Keratinocyte (primary cell): Measurements from ENCODE around the gene CYP46A1. TPM values are rescaled to one million over a fixed set of nuclear protein-coding genes. Genes with fewer than 3 reads are reported as not detected.

Experiments
- DNase-seq: peaks from one replicate; pipeline ENCODE4 v3.0.0-alpha.2; 2011; ENCODE audit warnings: low read depth, missing footprints, low spot score
- FAIRE-seq: peaks from 2 replicates; lab custom pipeline; 2011; peaks lifted over from hg19 to GRCh38; lab: Jason Lieb, UNC
- H2AFZ ChIP-seq: 2 replicates; pipeline ENCODE4 v1.6.0; 2012; ENCODE audit warnings: low read length, control low read depth, inconsistent platforms; ENCODE audit not compliant: control insufficient read depth
- H3K27ac ChIP-seq: 2 replicates; pipeline ENCODE4 v1.5.1; 2011; ENCODE audit warnings: low read length; ENCODE audit not compliant: control insufficient read depth, insufficient read depth
- H3K27me3 ChIP-seq: 3 replicates; pipeline ENCODE4 v1.6.0; 2011; ENCODE audit warnings: low read length; ENCODE audit not compliant: control insufficient read depth, insufficient read depth; ENCODE audit errors: extremely low read depth
- H3K36me3 ChIP-seq, 2 experiments: 2 replicates in 1 of 2; 3 replicates in 1 of 2; pipeline ENCODE4 v1.5.1; 2011; ENCODE audit warnings: low read length in 2 of 2, mild to moderate bottlenecking in 1 of 2; ENCODE audit not compliant: control insufficient read depth in 2 of 2, insufficient read depth in 2 of 2; ENCODE audit errors: extremely low read depth in 1 of 2
- H3K4me1 ChIP-seq: 3 replicates; pipeline ENCODE4 v1.5.1; 2011; ENCODE audit warnings: low read length; ENCODE audit not compliant: control insufficient read depth, insufficient read depth; ENCODE audit errors: extremely low read depth
- H3K4me2 ChIP-seq: 3 replicates; pipeline ENCODE4 v1.6.0; 2011; ENCODE audit warnings: low read depth, low read length; ENCODE audit not compliant: control insufficient read depth, insufficient read depth; ENCODE audit errors: extremely low read depth
- H3K4me3 ChIP-seq, 3 experiments: fragments of 200-600 bp in 1 of 3; sonication (generic) in 1 of 3; 2 replicates in 2 of 3; 3 replicates in 1 of 3; pipeline ENCODE4 v1.5.1; 2011 to 2016; ENCODE audit warnings: low read length in 3 of 3, mild to moderate bottlenecking in 3 of 3, control low read depth in 2 of 3, inconsistent platforms in 1 of 3, low read depth in 1 of 3, mixed read lengths in 1 of 3, mixed run types in 1 of 3, moderate library complexity in 1 of 3; ENCODE audit not compliant: control insufficient read depth in 2 of 3, insufficient read depth in 2 of 3; ENCODE audit errors: extremely low read depth in 1 of 3
- H3K79me2 ChIP-seq: 2 replicates; pipeline ENCODE4 v1.6.0; 2012; ENCODE audit warnings: low read length; ENCODE audit not compliant: control insufficient read depth, insufficient read depth
- H3K9ac ChIP-seq: 3 replicates; pipeline ENCODE4 v1.6.0; 2011; ENCODE audit warnings: low read length; ENCODE audit not compliant: control insufficient read depth, insufficient read depth; ENCODE audit errors: extremely low read depth
- H3K9me1 ChIP-seq: 3 replicates; pipeline ENCODE4 v1.6.0; 2011; ENCODE audit warnings: low read length; ENCODE audit not compliant: control insufficient read depth, insufficient read depth; ENCODE audit errors: extremely low read depth
- H3K9me3 ChIP-seq: 2 replicates; pipeline ENCODE4 v1.5.1; 2012; ENCODE audit warnings: low read depth, low read length; ENCODE audit not compliant: control insufficient read depth
- H4K20me1 ChIP-seq: 3 replicates; pipeline ENCODE4 v1.6.0; 2011; ENCODE audit warnings: low read length; ENCODE audit not compliant: control insufficient read depth, insufficient read depth; ENCODE audit errors: extremely low read depth
- CTCF ChIP-seq, 3 experiments: IDR thresholded peaks in 1 of 3; conservative IDR thresholded peaks in 1 of 3; optimal IDR thresholded peaks in 1 of 3; 2 replicates in 2 of 3; 3 replicates in 1 of 3; pipeline versions ENCODE3 to v1.5.1; 2011; ENCODE audit warnings: low read length in 3 of 3, mild to moderate bottlenecking in 3 of 3, moderate library complexity in 2 of 3, control low read depth in 1 of 3, inconsistent platforms in 1 of 3; ENCODE audit not compliant: insufficient read depth in 2 of 3; ENCODE audit errors: extremely low read depth in 1 of 3
- EZH2 ChIP-seq: IDR thresholded peaks from one replicate; pipeline ENCODE4 v1.6.1; 2012; ENCODE audit warnings: inconsistent platforms, mild to moderate bottlenecking, low read length, moderate library complexity
- dilution Hi-C: fragments of 300-500 bp; cut with MboI; formaldehyde crosslinking; loops from one replicate; pipeline ENCODE4 v1.7.0; 2020; ENCODE audit warnings: low sequenced_read_pairs; ENCODE audit not compliant: extremely low pct_ligation_motif_present
- polyA plus RNA-seq, 5 experiments: library from polyadenylated mRNA; depleted of rRNA in 3 of 5; stranded (reverse) in 3 of 5; stranded (forward) in 1 of 5; unstranded in 1 of 5; fragments of >200 nt; gene quantifications; 1 replicate in 1 of 5; 2 replicates in 3 of 5; 3 replicates in 1 of 5; pipeline versions ENCODE4 v1.2.1 to v1.2.3, GENCODE V29; 2011 to 2012; ENCODE audit warnings: missing spikeins in 2 of 5, low read depth in 1 of 5, low replicate concordance in 1 of 5

Gene CYP46A1
- polyA plus RNA-seq, 1 donor (not counting 4 experiments of a cell fraction or from before 2014, with no cell fraction given) = 0.01 TPM

- Histone ChIP-seq H4K20me1 (no peaks in the 10 kb centered on the region), H2AFZ (no peak overlapping the region), H3K27me3 (peaks cover 40% of the 10 kb centered on the region), H3K36me3 (no peaks in the 10 kb centered on the region), H3K9me1 (no peaks in the 10 kb centered on the region), H3K4me2 (no peak overlapping the region), H3K4me1 (no peaks in the 10 kb centered on the region), H3K4me3 (no peak overlapping the region), H3K9ac (no peak overlapping the region), H3K27ac (no peak overlapping the region), H3K9me3 (peaks cover 9% of the 10 kb centered on the region), H3K79me2 (no peaks in the 10 kb centered on the region)
- FAIRE-seq = no peak
- dilution Hi-C loops = no loop called here
- TF ChIP-seq EZH2 (no peak), CTCF (optimal IDR thresholded peaks at IDR 0.05 in 1 of 3, IDR thresholded peaks at IDR 0.05 in 1 of 3, conservative IDR thresholded peaks at IDR 0.05 in 1 of 3; ENCODE audit: extremely low read depth in 1 of 3, insufficient read depth in 2 of 3, low read length in 3 of 3) (no peak)
- DNase-seq = no peak
These were observed 9.2 kb upstream of the CYP46A1 start for GRCh38 chr14:99674776-99675381.

- Histone ChIP-seq H3K27ac (no peak overlapping the region), H3K9me3 (peaks cover 9% of the 10 kb centered on the region), H3K4me2 (no peak overlapping the region), H2AFZ (no peak overlapping the region), H3K36me3 (no peaks in the 10 kb centered on the region), H3K9ac (no peak overlapping the region), H3K9me1 (no peaks in the 10 kb centered on the region), H3K27me3 (peaks cover 42% of the 10 kb centered on the region), H3K79me2 (no peaks in the 10 kb centered on the region), H4K20me1 (no peaks in the 10 kb centered on the region), H3K4me3 (no peak overlapping the region), H3K4me1 (no peaks in the 10 kb centered on the region)
- no peak for DNase-seq
- TF ChIP-seq CTCF (optimal IDR thresholded peaks at IDR 0.05 in 1 of 3, IDR thresholded peaks at IDR 0.05 in 1 of 3, conservative IDR thresholded peaks at IDR 0.05 in 1 of 3; ENCODE audit: extremely low read depth in 1 of 3, insufficient read depth in 2 of 3, low read length in 3 of 3) = no peak
- TF ChIP-seq EZH2 = peak; percentile 60
- dilution Hi-C loops = no loop called here
- FAIRE-seq = no peak
These were observed 8.7 kb upstream of the CYP46A1 start for GRCh38 chr14:99675382-99675835.
